Neutrophil (primary cell): Measurements from ENCODE around the gene PDCL3.

Source experiments
- H3K27ac ChIP-seq: fragments of 200-600 bp; sonication (generic); 2 replicates; pipeline ENCODE4 v1.5.1; 2016; ENCODE audit warnings: mild to moderate bottlenecking, moderate library complexity
- H3K27me3 ChIP-seq: fragments of 200-600 bp; sonication (generic); 2 replicates; pipeline ENCODE4 v1.6.0; 2016; ENCODE audit warnings: mild to moderate bottlenecking
- H3K36me3 ChIP-seq: fragments of 200-600 bp; sonication (generic); 2 replicates; pipeline ENCODE4 v1.5.1; 2017
- H3K4me1 ChIP-seq, 2 experiments: fragments of 200-600 bp in 1 of 2; sonication (generic) in 1 of 2; 1 replicate in 1 of 2; 2 replicates in 1 of 2; pipeline versions ENCODE4 v1.5.1 to v1.6.1; 2013 to 2016; ENCODE audit warnings: low read depth in 1 of 2, low read length in 1 of 2, mild to moderate bottlenecking in 1 of 2, moderate library complexity in 1 of 2; ENCODE audit not compliant: control insufficient read depth in 1 of 2, insufficient read depth in 1 of 2
- H3K4me3 ChIP-seq, 2 experiments: fragments of 200-600 bp in 1 of 2; sonication (generic) in 1 of 2; 1 replicate in 1 of 2; 2 replicates in 1 of 2; pipeline ENCODE4 v1.5.1; 2013 to 2016; ENCODE audit warnings: low read depth in 1 of 2, low read length in 1 of 2, mild to moderate bottlenecking in 1 of 2, moderate library complexity in 1 of 2
- H3K9me3 ChIP-seq: fragments of 200-600 bp; sonication (generic); 2 replicates; pipeline ENCODE4 v1.5.1; 2016
- CTCF ChIP-seq: fragments of 200-600 bp; sonication (generic); IDR thresholded peaks from 2 replicates; pipeline ENCODE4 v1.5.1; 2016; ENCODE audit warnings: antibody characterized with exemption

Gene PDCL3

GRCh38 chr2:100535855-100536254, 26.9 kb upstream of the PDCL3 start:
- H3K4me3 ChIP-seq, result no peak overlapping the region
- no peak for TF ChIP-seq CTCF
- no peak overlapping the region for H3K27ac ChIP-seq
- no peaks in the 10 kb centered on the region for H3K4me1 ChIP-seq
- H3K27me3 ChIP-seq, result no peaks in the 10 kb centered on the region
- H3K36me3 ChIP-seq, result no peaks in the 10 kb centered on the region
- no peaks in the 10 kb centered on the region for H3K9me3 ChIP-seq

GRCh38 chr2:100537918-100538317, 24.9 kb upstream of the PDCL3 start:
- Histone ChIP-seq H3K27me3 (no peaks in the 10 kb centered on the region), H3K4me3 (no peak overlapping the region), H3K9me3 (no peaks in the 10 kb centered on the region), H3K27ac (no peak overlapping the region), H3K4me1 (no peaks in the 10 kb centered on the region), H3K36me3 (no peaks in the 10 kb centered on the region)
- no peak for TF ChIP-seq CTCF

GRCh38 chr2:100539221-100539620, 23.6 kb upstream of the PDCL3 start:
- Histone ChIP-seq H3K4me3 (no peak overlapping the region), H3K9me3 (no peaks in the 10 kb centered on the region), H3K27ac (no peak overlapping the region), H3K4me1 (no peaks in the 10 kb centered on the region), H3K36me3 (no peaks in the 10 kb centered on the region), H3K27me3 (no peaks in the 10 kb centered on the region)
- no peak for TF ChIP-seq CTCF

DNA sequence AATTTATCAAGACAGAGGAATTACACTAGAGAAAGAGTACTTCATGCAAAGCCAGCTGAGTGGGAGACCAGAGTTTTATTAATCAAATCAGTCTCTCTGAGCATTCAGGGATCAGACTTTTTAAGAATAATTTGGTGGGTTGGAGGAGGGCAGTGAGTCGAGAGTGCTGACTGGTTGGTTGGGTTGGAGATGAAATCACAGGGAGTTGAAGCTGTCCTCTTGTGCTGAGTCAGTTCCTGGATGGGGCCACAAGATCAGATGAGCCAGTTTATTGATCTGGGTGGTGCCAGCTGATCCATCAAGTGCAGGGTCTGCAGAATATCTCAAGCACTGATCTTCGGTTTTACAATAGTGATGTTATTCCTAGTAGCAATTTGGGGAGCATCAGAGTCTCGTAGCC, 21.4 kb upstream of the PDCL3 start:
- TF ChIP-seq CTCF, result no peak
- Histone ChIP-seq H3K36me3 (no peaks in the 10 kb centered on the region), H3K27me3 (no peaks in the 10 kb centered on the region), H3K4me3 (no peak overlapping the region), H3K4me1 (no peaks in the 10 kb centered on the region), H3K9me3 (no peaks in the 10 kb centered on the region), H3K27ac (no peak overlapping the region)

DNA sequence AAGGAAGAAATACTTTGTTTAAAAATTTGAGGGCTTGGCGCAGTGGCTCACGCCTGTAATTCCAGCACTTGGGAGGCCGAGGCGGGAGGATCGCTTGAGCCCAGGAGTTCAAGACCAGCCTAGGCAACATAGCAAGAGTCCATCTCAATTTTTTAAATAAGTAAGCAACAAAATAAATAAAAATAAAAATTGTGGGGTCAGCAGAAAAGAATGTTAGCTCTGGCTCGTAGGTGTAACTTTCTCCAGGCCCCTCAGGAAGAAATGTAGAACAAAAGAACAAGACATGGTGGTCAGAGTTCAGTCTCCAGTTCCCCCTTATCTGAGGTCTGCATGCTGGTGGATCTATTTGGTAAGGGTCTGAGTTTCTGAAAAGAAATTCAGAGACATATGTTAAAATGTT, 20.4 kb upstream of the PDCL3 start:
- H3K4me3 ChIP-seq, result no peak overlapping the region
- no peak for TF ChIP-seq CTCF
- no peak overlapping the region for H3K27ac ChIP-seq
- no peaks in the 10 kb centered on the region for H3K36me3 ChIP-seq
- no peaks in the 10 kb centered on the region for H3K27me3 ChIP-seq
- H3K4me1 ChIP-seq, result no peaks in the 10 kb centered on the region
- H3K9me3 ChIP-seq, result no peaks in the 10 kb centered on the region
